ENCODE data around the gene GRID1. TPM values are rescaled to one million over a fixed set of nuclear protein-coding genes. Genes with fewer than 3 reads are reported as not detected.

Gene GRID1
- total RNA-seq, 4 donors from 2014 or later = 0.03 to 2.7 (median 0.49) TPM

DNA sequence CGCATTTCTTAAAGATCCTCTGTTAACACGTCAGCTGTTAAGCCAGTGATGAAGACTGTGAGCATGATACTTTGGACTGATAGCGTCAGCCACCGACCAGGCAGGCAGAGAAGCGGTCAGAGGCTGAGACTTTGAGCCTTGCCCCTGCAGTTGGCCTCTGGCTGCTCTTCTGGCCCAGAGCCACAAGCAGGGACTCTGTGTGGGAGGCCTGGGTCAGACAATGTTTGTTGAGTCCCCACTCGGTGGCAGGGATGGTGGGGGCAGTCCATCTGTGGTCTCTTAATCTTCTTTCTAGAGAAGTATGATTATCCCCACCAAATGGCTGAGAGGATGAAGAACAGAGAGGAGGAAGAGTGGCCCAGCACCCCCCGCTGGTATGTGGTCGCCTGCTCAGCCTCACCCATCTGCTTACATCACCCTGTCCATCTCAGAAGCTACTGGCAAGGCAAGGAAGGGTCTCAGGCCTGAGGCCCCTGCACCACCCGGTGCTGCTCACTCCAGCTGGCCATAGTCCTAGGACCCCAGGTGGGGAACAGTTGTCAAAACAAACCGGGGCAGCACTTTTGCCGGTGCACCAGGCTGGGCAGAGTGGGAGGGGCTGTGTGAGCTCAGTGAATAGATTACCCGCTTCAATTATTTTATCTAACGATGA lies 202.9 kb downstream of the GRID1 start:
- DNase-seq = no peak
- intact Hi-C loops (cut with DNase I) = no loop called here
- TF ChIP-seq POLR2A (IDR thresholded peaks at IDR 0.05) = no peak
- TF ChIP-seq, protein P1, sequence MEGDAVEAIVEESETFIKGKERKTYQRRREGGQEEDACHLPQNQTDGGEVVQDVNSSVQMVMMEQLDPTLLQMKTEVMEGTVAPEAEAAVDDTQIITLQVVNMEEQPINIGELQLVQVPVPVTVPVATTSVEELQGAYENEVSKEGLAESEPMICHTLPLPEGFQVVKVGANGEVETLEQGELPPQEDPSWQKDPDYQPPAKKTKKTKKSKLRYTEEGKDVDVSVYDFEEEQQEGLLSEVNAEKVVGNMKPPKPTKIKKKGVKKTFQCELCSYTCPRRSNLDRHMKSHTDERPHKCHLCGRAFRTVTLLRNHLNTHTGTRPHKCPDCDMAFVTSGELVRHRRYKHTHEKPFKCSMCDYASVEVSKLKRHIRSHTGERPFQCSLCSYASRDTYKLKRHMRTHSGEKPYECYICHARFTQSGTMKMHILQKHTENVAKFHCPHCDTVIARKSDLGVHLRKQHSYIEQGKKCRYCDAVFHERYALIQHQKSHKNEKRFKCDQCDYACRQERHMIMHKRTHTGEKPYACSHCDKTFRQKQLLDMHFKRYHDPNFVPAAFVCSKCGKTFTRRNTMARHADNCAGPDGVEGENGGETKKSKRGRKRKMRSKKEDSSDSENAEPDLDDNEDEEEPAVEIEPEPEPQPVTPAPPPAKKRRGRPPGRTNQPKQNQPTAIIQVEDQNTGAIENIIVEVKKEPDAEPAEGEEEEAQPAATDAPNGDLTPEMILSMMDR (IDR thresholded peaks at IDR 0.05) = no peak
- H3K27me3 ChIP-seq = no peaks in the 10 kb centered on the region
- no peak overlapping the region for H3K27ac ChIP-seq
- H3K9me3 ChIP-seq = no peaks in the 10 kb centered on the region
- no peaks in the 10 kb centered on the region for H3K36me3 ChIP-seq
- 83 to 87% methylated on average over 6 to 11 of the region's 13 CpGs for WGBS, 2 donors
- no peaks in the 10 kb centered on the region for H3K4me1 ChIP-seq
- no peak overlapping the region for H3K4me3 ChIP-seq

DNA sequence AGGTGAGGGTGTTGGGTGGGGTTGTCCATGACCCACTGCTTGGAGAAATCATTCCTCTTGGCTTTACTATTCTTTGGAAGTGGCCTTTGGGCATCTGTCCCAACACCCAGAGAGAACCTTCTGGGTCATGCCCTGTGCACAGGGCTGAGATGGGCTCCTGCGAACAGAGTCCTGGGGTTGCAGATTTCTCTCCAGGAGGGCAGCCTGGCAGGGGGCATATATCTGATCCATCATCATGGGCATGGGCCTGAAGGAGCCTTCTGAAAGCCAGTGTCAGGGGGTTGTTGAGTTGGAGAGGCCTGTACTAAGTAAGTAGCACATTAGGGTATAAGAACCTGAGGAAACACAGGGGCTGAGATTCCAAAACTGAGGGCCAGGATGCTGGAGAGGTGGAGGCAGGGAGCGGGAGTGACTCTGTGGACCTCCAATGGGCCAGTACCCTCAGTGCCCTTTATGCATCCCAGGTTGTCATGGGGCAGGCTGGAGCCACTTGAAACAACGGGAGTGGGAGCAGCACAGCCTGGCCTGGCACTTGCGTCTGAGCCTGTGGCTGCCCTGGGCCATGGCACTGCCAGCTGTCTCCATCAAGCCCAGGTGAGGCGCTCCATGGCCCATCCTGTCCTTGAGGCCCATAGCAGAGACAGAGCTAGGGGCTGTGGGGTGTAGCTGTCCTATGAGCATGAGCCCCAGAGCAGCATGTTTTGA lies 203.7 kb downstream of the GRID1 start:
- Histone ChIP-seq H3K4me3 (no peak overlapping the region), H3K27ac (no peak overlapping the region), H3K36me3 (no peaks in the 10 kb centered on the region), H3K4me1 (no peaks in the 10 kb centered on the region), H3K9me3 (no peaks in the 10 kb centered on the region), H3K27me3 (no peaks in the 10 kb centered on the region)
- intact Hi-C loops (cut with DNase I) = no loop called here
- TF ChIP-seq POLR2A (IDR thresholded peaks at IDR 0.05) = no peak
- TF ChIP-seq, protein P1 (IDR thresholded peaks at IDR 0.05) = no peak
- no peak for DNase-seq
- WGBS, 2 donors = 93 to 95% methylated on average over 4 to 5 of the region's 5 CpGs

GRCh38 chr10:86162036-86162435 lies 204.6 kb downstream of the GRID1 start:
- TF ChIP-seq, protein P1 (IDR thresholded peaks at IDR 0.05) = no peak
- TF ChIP-seq POLR2A (IDR thresholded peaks at IDR 0.05) = no peak
- no peaks in the 10 kb centered on the region for H3K4me1 ChIP-seq
- DNase-seq = no peak
- WGBS, 2 donors = 51 to 65% methylated on average over 2 of the region's 2 CpGs
- no peak overlapping the region for H3K27ac ChIP-seq
- H3K27me3 ChIP-seq = no peaks in the 10 kb centered on the region
- H3K36me3 ChIP-seq = no peaks in the 10 kb centered on the region
- no peak overlapping the region for H3K4me3 ChIP-seq
- no peaks in the 10 kb centered on the region for H3K9me3 ChIP-seq
- intact Hi-C loops (cut with DNase I) = no loop called here

GRCh38 chr10:86160890-86161585 lies 205.6 kb downstream of the GRID1 start:
- 61 to 78% methylated on average over 5 to 8 of the region's 8 CpGs for WGBS, 2 donors
- no peak for TF ChIP-seq POLR2A (IDR thresholded peaks at IDR 0.05)
- TF ChIP-seq, protein P1 (IDR thresholded peaks at IDR 0.05) = no peak
- H3K4me1 ChIP-seq = no peaks in the 10 kb centered on the region
- intact Hi-C loops (cut with DNase I) = no loop called here
- H3K4me3 ChIP-seq = no peak overlapping the region
- no peak overlapping the region for H3K27ac ChIP-seq
- DNase-seq = no peak
- no peaks in the 10 kb centered on the region for H3K27me3 ChIP-seq
- no peaks in the 10 kb centered on the region for H3K36me3 ChIP-seq
- no peaks in the 10 kb centered on the region for H3K9me3 ChIP-seq

DNA sequence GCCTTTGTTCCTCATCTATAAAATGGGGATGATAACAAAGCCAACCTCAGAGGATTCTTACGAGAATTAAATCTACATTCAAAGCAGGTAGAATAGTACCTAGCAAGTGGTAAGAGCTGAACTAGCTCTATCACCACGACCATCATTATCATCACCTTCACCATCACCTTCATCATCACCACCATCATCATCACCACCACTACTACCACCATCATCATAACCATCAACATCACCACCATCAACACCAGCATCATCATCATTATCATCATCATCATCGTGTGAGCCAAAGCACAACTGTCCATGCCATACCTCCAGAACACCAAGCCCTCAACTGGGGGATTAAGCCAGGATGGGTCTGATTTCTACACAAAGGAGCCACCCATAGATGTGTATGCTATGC lies 206.8 kb downstream of the GRID1 start:
- DNase-seq = no peak
- TF ChIP-seq, protein P1 (IDR thresholded peaks at IDR 0.05) = no peak
- TF ChIP-seq POLR2A (IDR thresholded peaks at IDR 0.05) = no peak
- no peak overlapping the region for H3K27ac ChIP-seq
- intact Hi-C loops (cut with DNase I) = no loop called here
- H3K9me3 ChIP-seq = no peaks in the 10 kb centered on the region
- H3K27me3 ChIP-seq = no peaks in the 10 kb centered on the region
- no peaks in the 10 kb centered on the region for H3K4me1 ChIP-seq
- no peak overlapping the region for H3K4me3 ChIP-seq
- 68 to 74% methylated on average over 3 of the region's 3 CpGs for WGBS, 2 donors
- H3K36me3 ChIP-seq = no peaks in the 10 kb centered on the region

Measured in esophagus squamous epithelium (tissue), 5 donors.